ENCODE measurements around the gene MYO15B.

The MYO15B gene

GRCh38 chr17:75558666-75559530 is 28.7 kb upstream of the MYO15B start:
- H3K4me3 ChIP-seq (ENCODE audit: low read depth, low read length), result peak overlapping the region; percentile 23; the same call in 1 of the 2 replicates
- TF ChIP-seq, protein P1, sequence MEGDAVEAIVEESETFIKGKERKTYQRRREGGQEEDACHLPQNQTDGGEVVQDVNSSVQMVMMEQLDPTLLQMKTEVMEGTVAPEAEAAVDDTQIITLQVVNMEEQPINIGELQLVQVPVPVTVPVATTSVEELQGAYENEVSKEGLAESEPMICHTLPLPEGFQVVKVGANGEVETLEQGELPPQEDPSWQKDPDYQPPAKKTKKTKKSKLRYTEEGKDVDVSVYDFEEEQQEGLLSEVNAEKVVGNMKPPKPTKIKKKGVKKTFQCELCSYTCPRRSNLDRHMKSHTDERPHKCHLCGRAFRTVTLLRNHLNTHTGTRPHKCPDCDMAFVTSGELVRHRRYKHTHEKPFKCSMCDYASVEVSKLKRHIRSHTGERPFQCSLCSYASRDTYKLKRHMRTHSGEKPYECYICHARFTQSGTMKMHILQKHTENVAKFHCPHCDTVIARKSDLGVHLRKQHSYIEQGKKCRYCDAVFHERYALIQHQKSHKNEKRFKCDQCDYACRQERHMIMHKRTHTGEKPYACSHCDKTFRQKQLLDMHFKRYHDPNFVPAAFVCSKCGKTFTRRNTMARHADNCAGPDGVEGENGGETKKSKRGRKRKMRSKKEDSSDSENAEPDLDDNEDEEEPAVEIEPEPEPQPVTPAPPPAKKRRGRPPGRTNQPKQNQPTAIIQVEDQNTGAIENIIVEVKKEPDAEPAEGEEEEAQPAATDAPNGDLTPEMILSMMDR (IDR thresholded peaks at IDR 0.05; ENCODE audit: control insufficient read depth, extremely low read depth, insufficient read depth), result no peak
- DNase-seq (ENCODE audit: low read depth), result peak; percentile 50

DNA sequence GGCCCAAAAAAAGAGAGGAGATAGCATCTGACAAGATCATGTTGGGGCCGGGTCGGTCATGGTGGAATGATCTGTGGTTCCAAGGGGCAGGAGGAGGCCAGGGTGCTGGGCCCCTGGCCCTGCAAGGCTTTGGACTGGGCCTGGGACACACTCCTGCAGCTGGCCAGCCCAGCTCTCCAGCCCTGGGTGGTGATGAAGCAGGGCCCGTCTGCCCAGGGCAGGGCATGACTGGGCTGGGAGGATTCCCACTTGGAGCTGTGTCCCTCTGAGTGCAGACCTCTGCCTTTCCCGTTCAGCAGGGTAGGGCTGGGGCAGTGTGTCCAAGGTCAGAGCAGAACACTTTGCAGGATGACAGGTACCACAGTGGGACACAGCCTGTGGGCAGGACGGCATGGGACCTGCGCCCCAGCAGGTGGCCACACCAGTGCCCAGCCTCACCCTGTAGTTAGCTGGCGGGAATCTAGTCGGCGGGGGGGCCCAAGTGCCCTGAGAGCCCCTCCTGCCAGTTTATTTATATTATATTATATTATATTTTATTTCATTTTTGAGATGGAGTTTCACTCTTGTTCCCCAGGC is 27.6 kb upstream of the MYO15B start:
- TF ChIP-seq, protein P1 (IDR thresholded peaks at IDR 0.05; ENCODE audit: control insufficient read depth, extremely low read depth, insufficient read depth), result no peak
- H3K4me3 ChIP-seq (ENCODE audit: low read depth, low read length), result no peak overlapping the region
- no peak for DNase-seq (ENCODE audit: low read depth)

- DNase-seq (ENCODE audit: low read depth), result no peak
- TF ChIP-seq, protein P1 (IDR thresholded peaks at IDR 0.05; ENCODE audit: control insufficient read depth, extremely low read depth, insufficient read depth), result no peak
- H3K4me3 ChIP-seq (ENCODE audit: low read depth, low read length), result no peak overlapping the region
Observed at GRCh38 chr17:75561927-75562603, 25.5 kb upstream of the MYO15B start.

- TF ChIP-seq, protein P1 (IDR thresholded peaks at IDR 0.05; ENCODE audit: control insufficient read depth, extremely low read depth, insufficient read depth), result no peak
- no peak for DNase-seq (ENCODE audit: low read depth)
- no peak overlapping the region for H3K4me3 ChIP-seq (ENCODE audit: low read depth, low read length)
Observed at GRCh38 chr17:75563063-75563758, 24.4 kb upstream of the MYO15B start.

GRCh38 chr17:75564195-75564594 is 23.4 kb upstream of the MYO15B start:
- DNase-seq (ENCODE audit: low read depth), result no peak
- H3K4me3 ChIP-seq (ENCODE audit: low read depth, low read length), result no peak overlapping the region
- TF ChIP-seq, protein P1 (IDR thresholded peaks at IDR 0.05; ENCODE audit: control insufficient read depth, extremely low read depth, insufficient read depth), result no peak

GRCh38 chr17:75565066-75565465 is 22.5 kb upstream of the MYO15B start:
- H3K4me3 ChIP-seq (ENCODE audit: low read depth, low read length), result no peak overlapping the region
- TF ChIP-seq, protein P1 (IDR thresholded peaks at IDR 0.05; ENCODE audit: control insufficient read depth, extremely low read depth, insufficient read depth), result no peak
- peak; percentile 82 for DNase-seq (ENCODE audit: low read depth)

Data from LNCaP clone FGC (cell line).